A172 (cell line): ENCODE data around the gene RNGTT. TPM values are rescaled to one million over a fixed set of nuclear protein-coding genes. Genes with fewer than 3 reads are reported as not detected.

ENCODE experiments used
- DNase-seq: peaks from one replicate; pipeline ENCODE4 v3.0.0-alpha.2; 2015; ENCODE audit warnings: low spot score
- total RNA-seq: library from RNA; depleted of rRNA; stranded (reverse); fragments of >200 nt; shearing (Covaris generic); gene quantifications from 2 replicates; pipeline ENCODE4 v1.2.3, GENCODE V29; 2014

Gene RNGTT
- total RNA-seq, 1 experiment from 2014 or later = 33.7 TPM

DNA sequence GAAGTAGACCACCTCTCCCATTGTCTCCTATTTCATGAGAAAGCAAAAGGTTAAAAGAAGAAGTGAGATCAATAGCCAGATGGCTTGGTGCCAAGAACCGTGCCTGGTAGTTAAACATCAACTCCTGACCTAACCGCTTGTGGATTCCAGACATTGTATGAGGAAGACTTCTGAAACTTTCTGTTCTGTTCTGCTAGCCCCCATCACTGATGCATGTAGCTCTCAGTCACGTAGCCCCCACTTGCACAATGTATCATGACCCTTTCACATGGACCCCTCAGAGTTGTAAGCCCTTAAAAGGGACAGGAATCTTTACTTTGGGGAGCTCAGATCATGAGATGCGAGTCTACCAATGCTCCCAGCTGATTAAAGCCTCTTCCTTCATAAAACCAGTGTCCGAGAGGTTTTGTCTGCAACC lies 301.2 kb downstream of the RNGTT start:
- DNase-seq = no peak

DNA sequence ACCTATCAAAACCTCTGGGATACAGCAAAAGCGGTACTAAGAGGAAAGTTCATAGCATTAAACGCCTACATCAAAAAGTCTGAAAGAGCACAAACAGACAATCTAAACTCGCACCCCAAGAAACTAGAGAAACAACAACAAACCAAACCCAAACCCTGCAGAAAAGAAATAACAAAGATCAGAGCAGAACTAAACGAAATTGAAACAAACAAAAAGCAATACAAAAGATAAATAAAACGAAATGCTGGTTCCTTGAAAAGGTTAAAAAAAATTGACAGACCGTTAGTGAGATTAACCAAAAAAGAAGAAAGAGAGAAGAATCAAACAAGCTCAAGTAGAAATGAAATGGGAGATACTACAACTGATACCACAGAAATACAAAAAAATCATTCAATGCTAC lies 302.3 kb downstream of the RNGTT start:
- no peak for DNase-seq

DNA sequence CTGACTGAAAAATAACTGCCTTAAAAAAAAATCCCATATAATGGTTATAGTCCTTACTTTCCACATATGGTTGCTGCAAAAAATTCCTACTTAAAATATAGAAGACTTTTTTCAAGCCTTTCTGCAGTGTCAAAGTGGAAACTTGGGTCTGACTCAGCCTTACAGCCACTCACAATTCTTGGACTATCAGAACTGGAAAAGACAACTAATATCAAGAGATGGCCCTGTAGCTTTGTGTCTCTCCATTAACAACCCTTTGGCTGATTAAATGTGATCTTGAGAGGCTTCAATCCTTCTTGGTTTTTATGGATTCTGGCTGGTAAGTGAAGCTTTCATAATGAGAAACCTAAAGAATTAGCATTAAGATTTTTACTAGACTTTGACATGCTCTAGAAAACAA lies 307.8 kb downstream of the RNGTT start:
- DNase-seq = no peak

DNA sequence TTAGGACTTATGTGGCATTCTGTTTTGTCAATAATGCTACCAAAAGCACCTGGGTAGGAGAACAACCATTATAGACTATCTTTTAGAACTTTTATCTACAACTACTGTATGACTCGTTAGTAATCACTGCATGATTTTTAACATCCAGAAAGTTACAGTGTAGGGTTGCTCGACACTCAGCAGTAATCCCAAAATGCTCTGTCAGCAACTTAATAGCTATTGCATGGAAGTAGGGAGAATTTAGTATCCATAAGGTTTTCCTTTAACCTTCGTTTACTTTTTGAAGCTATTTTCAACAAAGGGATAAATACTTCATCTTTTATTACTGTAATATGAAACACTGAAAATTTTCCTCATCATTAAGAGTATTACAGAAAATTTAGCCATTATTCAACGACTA lies 309.5 kb downstream of the RNGTT start:
- DNase-seq = no peak

DNA sequence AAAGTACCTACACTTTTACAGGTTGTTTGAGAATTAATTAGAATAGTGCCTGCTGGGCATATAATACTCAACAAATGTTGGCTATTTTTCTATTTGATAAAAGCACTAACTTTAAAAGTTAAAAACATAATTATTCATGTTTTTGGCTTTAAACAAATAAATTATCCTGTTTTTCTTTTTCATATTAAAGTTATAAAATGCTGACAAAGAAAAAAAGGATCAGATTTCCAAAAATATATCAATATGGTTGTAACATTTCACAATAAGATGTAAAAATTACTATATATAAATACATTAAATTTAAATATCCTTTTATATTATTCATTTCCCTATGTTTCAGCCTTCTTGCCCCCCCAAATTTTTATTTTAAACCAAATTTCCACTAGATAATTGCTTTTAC lies 312.0 kb downstream of the RNGTT start:
- no peak for DNase-seq

DNA sequence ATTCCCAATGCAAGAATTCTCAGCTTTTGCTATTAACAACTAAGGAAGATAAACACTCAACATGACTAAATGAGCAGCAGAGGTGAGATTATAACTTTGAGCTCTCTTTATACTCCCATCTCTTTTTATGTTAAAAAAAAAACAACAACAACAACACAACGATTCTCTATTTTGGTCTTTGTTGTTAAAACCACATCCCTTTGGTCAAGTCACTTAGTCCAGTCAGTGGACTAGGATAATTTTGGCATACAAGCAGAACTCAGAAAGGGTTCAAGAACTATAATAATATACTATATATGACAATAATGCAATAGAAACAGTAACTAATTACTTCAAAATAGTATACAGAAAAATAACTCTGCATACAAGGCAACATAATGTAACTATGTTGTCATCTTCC lies 312.4 kb downstream of the RNGTT start:
- no peak for DNase-seq

DNA sequence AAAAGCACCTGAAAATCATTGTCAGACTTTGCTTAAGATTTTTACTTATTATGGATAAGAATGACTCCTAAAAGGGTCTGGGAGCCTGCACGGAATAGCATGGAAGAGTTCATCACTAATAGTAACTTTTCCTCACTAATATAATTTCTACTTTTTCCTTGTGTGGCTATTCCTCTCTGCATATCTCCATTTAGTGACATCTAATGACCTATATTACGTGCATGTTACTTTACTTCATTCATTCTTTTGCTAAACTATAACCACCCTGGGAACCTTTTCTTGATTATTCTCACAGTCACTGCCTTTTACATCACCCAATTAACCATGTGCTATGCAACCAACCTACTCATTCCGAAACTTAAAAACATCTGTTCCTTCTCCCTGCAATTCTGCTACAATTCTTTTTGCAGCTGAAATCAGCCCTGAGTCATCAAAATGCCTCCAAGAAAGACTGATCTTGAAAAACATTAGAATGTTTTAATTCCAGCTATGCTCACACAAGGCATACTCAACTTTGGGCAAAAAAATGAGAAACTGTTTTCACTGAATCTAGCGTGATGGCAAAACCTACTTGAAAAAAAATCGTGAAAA lies 313.3 kb downstream of the RNGTT start:
- no peak for DNase-seq

DNA sequence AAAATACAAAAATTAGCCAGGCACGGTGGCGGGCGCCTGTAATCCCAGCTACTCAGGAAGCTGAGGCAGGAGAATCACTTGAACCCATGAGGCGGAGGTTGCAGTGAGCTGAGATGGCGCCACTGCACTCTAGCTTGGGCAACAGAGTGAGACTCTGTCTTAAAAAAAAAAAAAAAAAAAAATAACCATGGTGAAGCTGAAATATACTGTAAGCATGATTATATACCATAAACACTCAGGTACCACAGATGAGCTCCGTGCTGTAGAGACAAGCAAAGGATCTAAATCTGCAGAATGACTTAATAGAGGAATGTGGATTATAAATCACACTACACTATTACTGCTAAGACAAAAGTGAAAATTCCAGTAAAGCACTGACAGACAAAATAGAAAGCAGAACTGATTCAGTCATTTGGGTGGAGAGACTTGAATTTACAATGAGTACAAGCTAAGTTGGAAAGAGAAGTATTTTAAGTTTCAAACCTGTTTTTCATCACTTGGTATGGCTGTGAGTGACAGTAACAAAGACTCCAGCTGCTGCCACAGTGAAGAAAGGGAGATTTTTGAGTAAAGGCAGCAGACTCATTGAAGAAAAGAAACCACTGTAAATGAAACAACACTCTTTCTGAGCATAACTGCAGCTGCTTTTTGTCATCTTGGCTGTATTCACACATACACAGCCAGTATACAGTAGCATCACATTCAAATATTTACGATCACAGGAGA lies 322.1 kb downstream of the RNGTT start:
- DNase-seq = no peak

DNA sequence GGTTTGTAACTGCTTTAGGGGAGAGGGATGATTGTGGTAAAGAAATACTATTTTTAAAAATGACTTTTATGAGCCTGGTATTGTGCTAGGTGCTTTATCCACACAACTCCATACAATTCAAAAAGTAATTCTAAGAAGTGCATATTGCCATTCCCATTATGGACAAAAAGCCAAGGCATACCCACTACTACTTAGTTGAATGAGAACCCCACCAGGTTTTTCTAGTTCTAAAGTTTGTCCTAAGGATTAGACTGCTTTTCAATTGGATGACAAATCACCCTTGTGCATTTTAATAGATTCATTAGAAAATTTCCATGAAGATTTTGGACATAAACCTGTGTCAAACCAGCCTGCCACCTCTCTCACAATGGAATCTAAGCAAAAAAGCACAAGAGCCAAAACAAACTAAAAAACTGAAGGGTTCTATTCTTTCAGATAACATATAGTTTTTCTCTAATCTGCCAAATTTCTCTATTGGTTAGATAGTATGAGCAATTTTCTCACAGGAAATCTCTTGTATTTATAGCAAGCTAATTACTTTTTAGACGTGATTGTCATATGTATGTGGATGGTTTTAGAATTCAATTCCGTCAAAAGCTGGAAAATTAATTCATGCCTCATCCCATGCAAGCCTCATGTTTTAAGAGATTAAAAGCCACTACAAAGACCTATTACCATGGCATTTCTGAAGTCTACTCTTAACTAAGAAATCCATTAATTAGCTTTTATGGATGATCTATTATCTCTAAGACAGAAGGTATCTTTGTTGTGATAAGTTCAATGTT lies 325.5 kb downstream of the RNGTT start:
- DNase-seq = no peak

DNA sequence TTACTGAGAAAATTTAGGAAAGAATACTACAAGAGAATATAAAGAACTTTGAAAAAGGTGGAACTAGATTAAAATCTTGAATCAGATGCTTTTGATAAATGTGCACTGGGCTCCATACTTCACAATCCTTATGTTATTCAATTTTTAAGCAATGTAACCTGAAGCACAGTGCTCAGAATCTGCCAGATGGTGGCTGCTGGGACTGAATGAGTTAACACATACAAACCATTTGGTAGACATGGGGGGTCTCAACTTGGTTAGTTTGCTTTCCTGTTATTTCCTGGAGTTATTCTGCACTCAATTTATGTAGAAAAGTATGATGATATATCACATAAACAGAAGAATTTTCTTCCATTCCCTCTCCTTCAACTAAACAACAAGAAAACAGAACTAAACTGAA lies 326.5 kb downstream of the RNGTT start:
- DNase-seq = no peak

DNA sequence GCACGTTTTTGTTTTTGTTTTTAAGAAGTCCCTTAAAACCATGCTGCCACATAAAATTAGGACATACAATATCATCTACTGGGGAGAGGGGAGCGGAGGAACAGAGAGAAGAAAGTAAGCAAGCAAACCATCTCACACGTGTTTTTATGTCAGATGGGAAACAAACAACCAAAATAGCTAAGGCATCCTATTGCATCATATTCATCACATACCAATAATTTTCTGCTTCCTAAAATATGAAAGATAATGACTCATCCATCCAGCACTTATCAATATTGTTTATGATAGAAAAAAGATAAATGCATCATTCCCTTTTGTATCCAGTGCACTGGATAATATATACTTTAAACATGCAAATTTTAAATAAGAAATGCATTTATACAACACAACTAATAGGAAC lies 329.6 kb downstream of the RNGTT start:
- DNase-seq = no peak

DNA sequence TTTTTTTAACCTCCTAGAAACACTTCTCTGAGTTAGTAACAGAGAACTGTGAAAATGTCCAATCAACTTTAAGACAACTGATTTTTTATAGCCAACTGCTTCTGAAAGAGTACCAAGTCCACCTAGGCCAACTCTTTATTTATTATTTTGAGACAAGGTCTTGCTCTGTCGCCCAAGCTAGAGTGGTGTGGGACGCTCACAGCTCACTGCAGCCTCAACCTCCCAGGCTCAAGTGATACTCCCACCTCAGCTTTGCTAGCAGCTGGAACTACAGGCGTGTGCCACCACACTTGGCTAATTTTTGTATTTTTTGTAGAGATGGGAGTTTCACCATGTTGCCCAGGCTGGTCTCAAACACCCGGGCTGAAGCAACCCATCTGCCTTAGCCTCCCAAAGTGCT lies 331.6 kb downstream of the RNGTT start:
- no peak for DNase-seq

DNA sequence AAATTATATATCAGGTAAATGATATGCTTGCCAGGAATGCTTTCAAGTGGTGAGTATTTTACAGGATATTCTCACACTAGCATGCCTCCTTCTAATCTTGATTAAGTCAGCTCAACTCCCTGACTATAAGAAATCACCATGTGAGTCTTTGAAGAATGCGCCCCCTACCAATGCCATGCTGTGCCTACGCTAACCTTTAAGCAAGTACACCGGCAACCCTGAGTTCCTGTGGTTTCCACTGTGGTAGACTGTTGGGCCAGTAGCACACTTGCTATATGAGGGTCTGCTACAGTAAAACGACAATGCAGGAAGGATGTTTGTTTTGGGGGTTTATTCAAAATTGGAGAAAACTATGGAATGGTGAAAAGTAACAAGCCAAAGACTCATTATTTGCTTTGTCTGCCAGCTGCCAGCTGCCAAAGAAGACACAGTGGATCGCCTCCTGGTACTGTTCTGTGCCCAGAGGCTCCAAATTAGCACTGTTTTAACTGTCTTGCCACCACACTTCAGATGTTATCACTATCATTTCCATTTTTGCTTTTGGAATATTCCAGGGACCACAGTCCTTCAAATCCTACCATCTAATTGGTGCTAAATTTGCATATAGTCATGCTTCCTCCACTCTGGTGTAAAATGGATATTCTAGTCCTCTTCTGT lies 333.5 kb downstream of the RNGTT start:
- peak; percentile 4 for DNase-seq

DNA sequence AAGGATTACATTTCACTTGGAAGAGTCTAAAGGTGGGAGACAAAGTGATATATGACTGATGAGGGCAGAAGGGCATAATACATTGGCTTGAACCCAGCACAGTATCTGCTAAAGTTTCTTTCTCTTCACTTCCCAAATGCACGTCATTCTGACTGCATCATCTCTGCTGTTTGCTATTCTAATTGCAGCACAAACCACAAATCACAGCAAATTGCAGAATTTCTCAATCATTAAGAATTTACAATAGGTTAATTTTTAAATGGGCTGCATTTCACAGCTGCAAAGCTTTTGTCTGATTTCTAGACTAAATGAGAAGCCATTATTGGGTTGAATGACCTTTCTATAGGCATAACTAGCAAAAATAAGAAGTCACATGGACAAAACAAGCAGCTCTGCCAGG lies 337.0 kb downstream of the RNGTT start:
- DNase-seq = no peak

DNA sequence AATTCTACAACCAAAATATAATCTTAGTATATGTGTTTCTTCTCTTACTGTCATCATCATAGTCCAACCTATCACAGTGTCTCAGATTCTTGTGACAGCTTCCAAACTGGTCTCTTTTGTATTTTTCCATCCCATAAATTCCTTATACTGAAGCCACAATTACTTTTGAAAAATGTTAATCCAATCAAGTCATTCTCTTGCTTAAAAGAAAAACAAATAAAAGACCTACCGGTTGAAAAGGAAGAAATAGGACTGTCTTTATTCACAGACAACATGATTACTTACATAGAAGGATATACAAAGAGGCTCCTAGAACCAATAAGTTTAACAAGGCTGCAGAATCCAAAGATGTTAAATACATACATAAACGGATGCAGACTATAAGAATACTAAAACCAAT lies 339.9 kb downstream of the RNGTT start:
- no peak for DNase-seq

DNA sequence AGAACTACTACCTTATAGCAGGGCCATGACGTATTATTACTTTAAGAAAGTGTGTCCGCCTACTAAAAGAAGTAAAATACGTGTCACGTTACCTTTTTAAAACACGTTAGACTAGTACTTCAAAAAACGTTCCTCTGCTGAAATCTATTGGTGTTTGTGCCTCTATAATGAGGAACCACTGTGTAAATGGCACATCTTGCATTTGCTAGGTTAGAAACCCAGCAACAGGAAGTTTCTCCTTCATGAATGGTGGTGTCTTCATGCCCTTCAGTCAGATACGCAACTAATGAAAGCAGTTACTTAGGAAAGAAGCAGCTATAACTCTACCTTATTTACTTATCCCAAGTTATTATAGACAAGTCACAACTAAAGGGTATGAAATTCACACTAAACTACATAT lies 343.5 kb downstream of the RNGTT start:
- no peak for DNase-seq

DNA sequence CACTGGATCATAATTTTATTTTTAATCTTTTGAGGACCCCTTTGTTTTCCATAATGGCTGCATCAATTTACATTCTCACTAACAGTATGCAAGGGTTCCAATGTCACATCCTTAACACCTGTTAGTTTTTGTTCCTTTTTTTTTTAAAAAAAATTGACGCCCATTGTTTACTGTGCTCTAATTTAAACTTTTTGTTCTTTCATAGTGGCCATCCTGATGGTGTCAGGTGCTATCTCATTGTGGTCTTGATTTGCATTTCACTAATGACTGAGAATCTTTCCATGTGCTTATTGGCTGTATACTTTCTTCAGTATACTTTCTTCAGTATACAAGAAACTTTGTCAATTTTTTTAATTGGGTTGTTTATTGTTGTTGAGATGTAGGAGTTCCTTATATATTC lies 347.0 kb downstream of the RNGTT start:
- DNase-seq = no peak

DNA sequence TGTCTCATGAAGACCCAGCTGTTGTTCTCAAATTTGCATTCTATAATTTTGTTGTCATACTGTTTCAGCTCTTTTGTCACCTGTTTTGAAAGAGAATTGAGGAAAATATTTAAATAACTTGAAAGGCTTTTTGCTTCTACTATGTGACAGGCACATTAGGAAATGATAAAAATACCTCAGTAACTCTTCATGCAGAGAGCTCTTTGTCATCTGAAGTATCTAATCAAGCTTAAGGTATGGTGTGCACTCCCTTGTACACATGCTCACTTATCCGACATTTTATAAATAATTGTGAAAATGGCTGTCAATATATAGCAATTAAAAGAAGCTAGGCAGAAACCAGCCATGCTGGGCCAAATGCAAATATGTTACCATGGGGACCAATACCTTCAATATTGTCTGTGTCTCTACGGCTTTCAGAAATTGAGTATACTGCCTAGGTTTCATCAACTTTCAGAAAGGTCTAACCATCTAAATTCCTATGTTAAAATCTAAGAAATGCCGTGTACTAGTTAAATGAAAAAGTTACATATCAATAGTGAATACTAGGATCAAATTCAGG lies 349.0 kb downstream of the RNGTT start:
- DNase-seq = no peak

DNA sequence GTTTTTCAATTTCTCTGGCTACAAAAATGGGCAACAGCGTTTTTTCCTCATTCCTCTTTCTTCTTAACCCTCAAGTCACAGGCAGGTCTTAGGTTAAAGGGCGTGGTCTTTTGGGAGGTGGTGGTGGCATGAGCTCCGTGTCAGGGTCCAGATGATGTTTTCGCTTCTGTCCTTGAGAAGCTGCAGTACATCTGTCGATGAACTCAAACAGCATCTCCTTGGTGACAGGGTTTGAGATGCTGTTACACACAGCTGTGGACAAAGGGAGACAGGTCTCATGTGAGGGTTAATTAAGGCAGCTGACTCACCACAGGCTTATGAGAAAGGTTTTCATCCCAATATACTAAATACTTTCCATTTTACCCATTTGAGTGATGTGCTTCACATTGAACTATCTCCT lies 350.8 kb downstream of the RNGTT start:
- DNase-seq = no peak

DNA sequence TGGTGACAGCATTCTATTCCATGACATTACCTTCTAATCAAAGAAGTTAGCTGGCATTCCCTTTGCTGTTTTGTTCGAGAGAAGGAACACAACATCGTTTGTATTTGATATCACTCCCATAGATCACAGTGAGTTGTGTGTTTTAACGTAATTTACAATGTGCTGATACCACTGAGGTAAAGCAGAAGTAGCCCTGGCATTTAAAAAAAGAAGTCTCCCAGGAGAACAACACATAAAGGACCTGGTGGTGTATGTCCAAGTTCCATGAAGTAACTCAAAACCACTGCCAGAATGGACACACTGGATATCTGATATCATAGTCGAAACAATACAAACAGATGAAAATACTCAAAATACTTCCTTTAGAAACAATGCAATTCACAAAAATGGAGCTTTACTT lies 351.7 kb downstream of the RNGTT start:
- DNase-seq = no peak

DNA sequence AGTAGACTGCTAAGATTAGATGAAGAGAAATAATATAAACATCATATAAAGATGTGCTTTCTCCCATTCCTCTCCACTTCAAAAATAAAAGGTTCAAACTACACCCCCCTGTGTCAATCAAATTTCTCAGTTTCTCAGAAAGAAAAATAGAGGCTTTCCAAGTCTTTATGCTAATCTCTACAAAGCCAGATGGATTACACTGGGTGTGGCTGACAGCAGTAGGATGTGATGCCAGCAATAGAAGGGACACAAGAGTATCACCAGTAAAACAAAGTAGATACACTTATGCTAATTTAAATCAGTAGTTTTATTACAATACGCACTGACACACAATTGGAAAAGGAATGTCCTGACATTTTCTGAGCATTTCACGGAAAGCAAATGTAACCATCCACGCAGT lies 353.4 kb downstream of the RNGTT start:
- DNase-seq = no peak

DNA sequence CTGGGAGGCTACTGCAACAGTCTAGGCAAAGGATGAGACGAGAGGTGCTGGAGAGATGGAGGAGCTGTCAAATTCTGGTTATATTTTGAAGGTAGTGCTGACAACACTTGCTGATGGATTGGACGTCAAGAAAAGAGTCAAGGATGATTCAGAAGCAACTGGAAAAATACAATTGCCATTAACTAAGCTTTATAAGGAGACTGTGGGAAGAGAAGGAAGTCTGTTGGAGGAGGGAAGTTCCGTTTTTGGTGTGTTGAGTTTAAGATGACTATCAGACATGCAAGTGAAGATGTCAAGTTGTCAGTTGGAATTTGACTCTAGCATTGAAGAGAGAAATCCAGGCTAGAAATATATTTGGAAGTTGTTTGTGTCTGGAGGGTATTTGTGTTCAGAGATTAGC lies 358.1 kb downstream of the RNGTT start:
- no peak for DNase-seq
